ENCODE data around the gene NAA60.
"Not testable (repeated sequence)": the region's sequence is repeated elsewhere in the genome, so short reads cannot be mapped to it uniquely, and the experiment has no call there.

Gene NAA60

GRCh38 chr16:3465301-3465700, 21.8 kb downstream of the NAA60 start:
- DNase-seq, result no peak

GRCh38 chr16:3465911-3466584, 22.6 kb downstream of the NAA60 start:
- DNase-seq, result no peak

DNA sequence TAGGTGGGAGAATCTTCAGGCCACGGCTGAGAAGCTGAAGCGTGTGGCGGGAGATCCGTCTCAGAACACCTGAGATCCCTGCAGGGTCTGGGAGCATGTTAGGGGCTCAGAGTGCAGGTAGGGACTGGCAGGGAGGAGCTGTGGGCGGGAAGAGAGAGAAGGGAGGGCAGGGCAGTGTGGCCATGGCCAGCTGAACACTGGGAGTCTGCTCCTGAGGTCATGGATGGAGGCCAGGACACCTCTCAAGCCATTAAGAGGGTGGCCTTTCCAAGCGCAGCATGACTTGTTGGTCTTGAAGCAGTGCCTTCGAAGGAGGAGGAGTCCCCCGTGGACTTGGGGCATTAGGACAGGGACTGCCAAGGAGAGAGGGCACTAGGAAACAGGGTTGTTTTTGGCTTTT, 23.7 kb downstream of the NAA60 start:
- no peak for DNase-seq

- DNase-seq, result no peak
Measured at GRCh38 chr16:3467921-3468320, 24.4 kb downstream of the NAA60 start.

GRCh38 chr16:3468501-3468900, 25.0 kb downstream of the NAA60 start:
- no peak for DNase-seq

GRCh38 chr16:3469736-3470135, 26.3 kb downstream of the NAA60 start:
- no peak for DNase-seq

DNA sequence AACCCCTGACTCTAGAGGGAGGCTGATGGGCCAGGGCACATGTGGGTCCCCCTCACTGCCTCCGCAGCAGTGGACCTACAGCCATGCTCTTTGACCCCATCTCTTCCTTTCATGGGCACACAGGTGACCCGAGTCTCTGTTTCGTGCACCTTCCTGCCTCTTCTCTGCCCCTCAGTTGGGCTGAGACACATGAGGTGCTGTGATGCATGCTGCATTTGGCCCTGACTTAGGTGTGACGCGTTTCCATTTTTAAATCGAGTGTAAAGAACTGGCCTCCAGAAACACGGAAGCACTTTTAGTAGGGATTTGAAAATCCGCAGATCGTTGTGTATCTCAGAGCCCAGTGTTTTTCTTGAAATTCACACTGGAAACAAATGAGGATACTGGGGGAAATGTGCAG, 27.2 kb downstream of the NAA60 start:
- DNase-seq, result no peak

- no peak for DNase-seq
Measured at GRCh38 chr16:3471518-3472176, 28.2 kb downstream of the NAA60 start.

- DNase-seq, result no peak
Measured at GRCh38 chr16:3472878-3473595, 29.6 kb downstream of the NAA60 start.

DNA sequence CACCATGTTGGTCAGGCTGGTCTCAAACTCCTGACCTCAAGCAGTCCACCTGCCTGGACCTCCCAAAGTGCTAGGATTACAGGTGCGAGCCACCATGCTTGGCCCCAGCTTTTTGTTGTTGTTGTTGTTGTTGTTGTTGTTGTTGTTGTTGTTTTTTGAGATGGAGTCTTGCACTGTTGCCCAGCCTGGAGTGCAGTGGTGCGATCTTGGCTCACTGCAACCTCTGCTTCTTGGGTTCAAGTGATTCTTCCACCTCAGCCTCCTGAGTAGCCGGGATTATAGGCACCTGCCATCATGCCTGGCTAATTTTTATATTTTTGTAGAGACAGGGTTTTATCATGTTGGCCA, 30.1 kb downstream of the NAA60 start:
- DNase-seq, result not testable (repeated sequence)

DNA sequence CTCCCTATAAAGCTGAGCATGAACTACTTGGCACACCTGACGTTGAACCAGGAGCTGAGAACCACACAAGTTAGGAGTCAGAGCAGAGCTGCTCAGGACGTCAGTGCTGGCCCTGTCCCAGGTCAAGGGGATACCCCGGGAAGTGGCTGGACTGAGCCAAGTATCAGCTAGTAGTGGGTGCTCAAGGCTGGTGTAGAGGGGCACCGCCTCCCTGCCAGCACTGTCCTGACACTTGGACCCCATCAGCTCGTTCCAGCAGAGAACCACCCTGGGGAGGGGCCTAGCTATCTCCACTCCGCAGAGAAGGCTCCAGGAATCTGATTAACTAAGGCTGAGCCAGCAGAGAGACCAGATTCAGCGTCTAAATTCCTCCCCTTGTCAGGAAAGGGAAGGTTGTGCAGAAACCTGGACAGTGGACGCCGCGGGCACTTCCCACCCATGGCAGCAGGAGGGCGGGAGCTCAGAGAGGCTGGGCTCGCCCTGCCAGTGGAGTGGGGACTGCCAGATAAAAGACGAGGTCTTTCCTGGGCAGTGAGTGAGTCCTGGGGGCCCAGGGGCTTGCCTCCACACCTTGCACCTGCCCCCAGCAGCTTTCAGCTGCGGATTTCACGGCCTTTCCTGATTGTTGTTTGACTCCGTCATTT, 30.8 kb downstream of the NAA60 start:
- DNase-seq, result no peak

DNA sequence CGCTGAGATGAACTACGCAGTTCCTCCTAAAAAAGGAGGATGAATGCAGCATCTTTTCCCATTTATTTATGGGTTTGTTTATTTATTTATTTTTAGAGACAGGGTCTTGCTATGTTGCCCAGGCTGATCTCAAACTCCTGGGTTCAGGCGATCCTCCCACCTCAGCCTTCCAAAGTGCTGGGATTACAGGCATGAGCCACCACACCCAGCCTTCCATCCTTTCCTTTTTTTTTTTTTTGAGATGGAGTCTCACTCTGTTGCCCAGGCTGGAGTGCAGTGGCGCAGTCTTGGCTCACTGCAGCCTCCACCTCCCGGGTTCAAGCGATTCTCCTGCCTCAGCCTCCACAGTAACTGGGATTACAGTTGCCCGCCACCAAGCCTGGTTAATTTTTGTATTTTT, 31.4 kb downstream of the NAA60 start:
- DNase-seq, result not testable (repeated sequence)

- no peak for DNase-seq
Measured at GRCh38 chr16:3475604-3476375, 32.3 kb downstream of the NAA60 start.

GRCh38 chr16:3476409-3476808, 32.9 kb downstream of the NAA60 start:
- DNase-seq, result no peak

GRCh38 chr16:3478242-3478925, 34.9 kb downstream of the NAA60 start:
- DNase-seq, result no peak

- no peak for DNase-seq
Measured at GRCh38 chr16:3479654-3480216, 36.3 kb downstream of the NAA60 start.

DNA sequence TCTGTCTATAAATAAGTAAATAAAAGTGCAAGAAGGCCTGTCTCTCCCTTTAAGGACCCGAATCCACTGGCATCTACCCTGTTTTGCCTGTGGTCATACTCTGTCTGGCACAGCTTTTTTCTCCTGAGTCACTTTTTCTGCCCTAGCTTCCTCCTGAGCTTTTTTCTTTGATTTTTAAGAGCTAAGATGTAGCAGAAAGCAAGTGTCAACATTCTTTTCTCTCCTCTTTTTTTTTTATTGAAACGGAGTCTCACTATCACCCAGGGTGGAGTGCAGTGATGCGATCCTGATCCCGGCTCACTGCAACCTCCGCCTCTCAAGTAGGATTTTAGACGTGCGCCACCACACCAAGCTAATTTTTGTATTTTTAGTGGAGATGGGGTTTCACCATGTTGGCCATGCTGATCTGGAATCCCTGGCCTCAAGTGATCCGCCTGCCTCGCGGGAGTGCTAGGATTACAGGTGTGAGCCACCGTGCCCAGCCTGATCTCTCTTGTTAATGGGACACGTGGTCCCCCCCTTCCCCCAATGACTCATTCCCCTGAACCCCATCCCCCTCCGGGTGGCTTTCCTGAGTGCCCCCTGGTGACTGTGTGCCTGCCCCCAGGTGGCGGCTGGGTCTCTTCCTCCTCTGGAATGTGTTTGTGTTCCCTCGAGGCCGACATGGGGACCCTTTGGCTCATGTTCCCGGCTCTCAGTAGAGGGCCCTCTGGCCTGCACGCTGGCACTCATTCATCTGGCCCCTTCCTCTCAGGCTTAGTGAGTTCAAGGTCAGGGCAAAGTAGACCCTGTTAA, 37.6 kb downstream of the NAA60 start:
- DNase-seq, result no peak

- no peak for DNase-seq
Measured at GRCh38 chr16:3481696-3482658, 38.5 kb downstream of the NAA60 start.

- DNase-seq, result no peak
Measured at GRCh38 chr16:3482659-3483241, 39.3 kb downstream of the NAA60 start.

All from NCI-H1417 treated with DMSO at 0.1 percent for 48 hours (cell line).